H1 (cell line): ENCODE data around the gene SVOPL.

Source experiments
- JUND ChIP-seq: IDR thresholded peaks from 2 replicates; pipeline ENCODE4 v1.6.1; 2011; ENCODE audit warnings: mild to moderate bottlenecking, improper control_type of control experiment, low read length
- POLR2AphosphoS5 ChIP-seq: IDR thresholded peaks from 2 replicates; pipeline ENCODE4 v1.6.1; 2011; ENCODE audit warnings: low read depth, low read length
- SIRT6 ChIP-seq: IDR thresholded peaks from one replicate; pipeline ENCODE4 v1.7.1; 2012; ENCODE audit warnings: low read length, inconsistent platforms
- TAF1 ChIP-seq: IDR thresholded peaks from 2 replicates; pipeline ENCODE4 v1.6.1; 2011; ENCODE audit warnings: mild to moderate bottlenecking, low read depth, low read length

DNA sequence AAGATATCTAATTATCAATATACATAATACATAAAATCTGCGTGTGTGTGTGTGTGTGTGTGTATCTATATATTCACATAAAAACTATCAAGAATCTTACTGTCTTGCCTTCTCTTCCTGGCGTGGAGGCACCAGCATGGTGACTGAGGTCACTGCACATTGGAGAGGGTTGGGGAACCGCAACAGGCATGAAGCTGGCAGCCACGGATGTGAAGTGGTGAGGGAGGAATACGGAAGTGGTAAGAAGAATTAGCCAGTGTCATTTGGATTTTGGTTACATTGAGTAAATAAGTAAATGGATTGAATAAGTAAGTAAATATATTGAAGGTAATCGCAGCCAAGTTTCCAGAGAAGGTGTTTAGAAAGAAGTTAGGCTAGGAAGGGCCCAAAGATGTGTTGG is 156.0 kb downstream of the SVOPL start:
- TF ChIP-seq POLR2AphosphoS5: no peak
- TF ChIP-seq JUND: no peak
- TF ChIP-seq SIRT6: no peak
- no peak for TF ChIP-seq TAF1
